ENCODE data around the gene ATAT1.

The ATAT1 gene

DNA sequence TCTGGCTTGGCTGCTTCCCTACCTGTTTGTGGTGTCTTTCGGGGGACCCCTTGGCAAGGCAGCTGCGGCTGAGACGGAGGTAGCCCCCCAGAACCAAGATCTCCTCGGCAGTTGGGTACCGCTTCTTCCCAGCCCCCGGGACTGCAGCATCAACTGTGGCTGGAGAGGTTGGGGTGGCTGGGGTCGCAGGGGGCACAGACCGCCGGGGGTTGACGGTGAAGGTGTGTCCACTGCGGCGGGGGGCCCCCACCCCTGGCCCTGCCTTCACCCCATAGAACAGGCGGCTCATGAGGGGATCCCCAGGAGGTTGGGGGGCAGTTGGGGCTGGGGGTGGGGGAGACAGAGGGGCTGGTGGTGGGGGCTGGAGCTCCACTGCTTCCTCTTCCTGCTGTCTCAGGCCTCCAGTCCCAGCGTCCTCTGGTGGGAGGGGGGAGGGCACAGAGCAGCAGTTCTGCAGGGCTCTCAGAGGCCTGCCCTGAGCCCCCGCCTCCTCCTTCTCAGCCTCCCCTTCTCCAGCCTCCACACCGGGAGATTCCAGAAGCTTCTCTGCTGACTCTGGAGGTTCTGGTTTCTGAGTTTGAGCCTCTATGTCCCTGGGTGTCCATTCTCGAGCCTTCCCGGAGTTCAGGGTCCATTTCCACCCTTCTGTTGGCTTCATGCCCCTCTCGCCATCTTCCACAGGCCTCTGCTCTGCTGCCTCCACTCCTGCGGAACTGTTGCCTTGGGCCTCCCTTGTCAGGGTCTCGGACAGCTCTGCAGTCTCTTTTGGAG is 57.9 kb downstream of the ATAT1 start:
- no peaks in the 10 kb centered on the region for H3K27me3 ChIP-seq (ENCODE audit: insufficient read depth, poor library complexity, severe bottlenecking)
- peak overlapping the region; percentile 60 for H3K4me3 ChIP-seq (replicated peaks; ENCODE audit: insufficient read depth, low read length)
- TF ChIP-seq REST (IDR thresholded peaks at IDR 0.05; ENCODE audit: insufficient replicate concordance, low read depth): no peak
- no peak for TF ChIP-seq SPI1 (IDR thresholded peaks at IDR 0.05; ENCODE audit: borderline replicate concordance, low read depth)
- TF ChIP-seq GABPA (IDR thresholded peaks at IDR 0.05; ENCODE audit: low read depth): no peak
- TF ChIP-seq CTCF (IDR thresholded peaks at IDR 0.05; ENCODE audit: insufficient read depth, low read length): no peak
- TF ChIP-seq POLR2AphosphoS5 (IDR thresholded peaks at IDR 0.05; ENCODE audit: low read depth): no peak
- H3K27ac ChIP-seq (replicated peaks): peak overlapping the region; percentile 94
- DNase-seq (ENCODE audit: low read depth in 1 of 2, low spot score in 1 of 2): peak in 1 of 2 experiments; percentile 90

DNA sequence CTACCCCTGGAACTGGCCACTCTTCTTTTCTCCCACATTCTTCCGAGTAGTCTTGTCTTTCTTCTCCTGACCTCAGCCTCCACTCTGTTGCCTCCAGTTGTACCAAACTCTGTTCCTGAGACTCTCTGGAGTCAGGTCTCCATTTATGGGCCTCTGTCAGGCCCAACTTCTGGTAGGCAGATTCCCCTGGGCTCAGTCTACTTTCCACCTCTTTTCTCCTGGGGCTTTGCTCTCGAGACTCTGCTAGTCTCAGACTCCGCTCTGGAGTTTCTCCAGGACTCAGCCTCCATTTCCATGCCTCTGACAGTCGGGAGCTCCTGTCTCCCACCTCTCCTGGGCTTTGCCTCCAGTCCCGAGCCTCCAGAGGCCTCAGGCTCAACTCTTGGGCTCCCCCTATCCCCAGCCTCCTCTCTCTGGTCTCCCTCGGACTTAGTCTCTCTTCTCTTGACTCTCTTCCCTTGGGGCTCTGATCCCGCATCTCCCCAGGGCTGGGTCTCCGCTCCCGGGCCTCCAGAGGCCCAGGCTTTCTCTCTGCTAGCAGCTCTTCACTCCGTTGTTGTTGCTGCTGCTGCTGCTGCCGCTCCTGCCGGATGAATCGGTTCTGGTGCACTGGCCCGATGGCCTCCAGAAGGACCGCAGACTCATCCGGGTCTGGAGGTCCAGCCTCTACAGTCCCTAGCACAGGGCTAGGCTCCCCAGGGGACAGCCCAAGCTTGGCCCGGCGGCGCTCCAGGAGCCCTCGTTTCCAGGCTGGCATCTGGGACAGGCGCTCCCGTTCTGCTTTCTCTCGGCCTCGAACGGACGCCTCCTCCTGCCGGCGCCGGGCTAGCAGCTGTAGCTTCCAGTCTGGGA is 58.7 kb downstream of the ATAT1 start:
- H3K27ac ChIP-seq (replicated peaks): peak overlapping the region; percentile 94
- TF ChIP-seq REST (IDR thresholded peaks at IDR 0.05; ENCODE audit: insufficient replicate concordance, low read depth) (no peak), CTCF (IDR thresholded peaks at IDR 0.05; ENCODE audit: insufficient read depth, low read length) (peak; percentile 9)
- H3K4me3 ChIP-seq (replicated peaks; ENCODE audit: insufficient read depth, low read length): peak overlapping the region; percentile 60
- peak in 1 of 2 experiments; percentile 55 for DNase-seq (ENCODE audit: low read depth in 1 of 2, low spot score in 1 of 2)
- H3K27me3 ChIP-seq (ENCODE audit: insufficient read depth, poor library complexity, severe bottlenecking): no peaks in the 10 kb centered on the region

DNA sequence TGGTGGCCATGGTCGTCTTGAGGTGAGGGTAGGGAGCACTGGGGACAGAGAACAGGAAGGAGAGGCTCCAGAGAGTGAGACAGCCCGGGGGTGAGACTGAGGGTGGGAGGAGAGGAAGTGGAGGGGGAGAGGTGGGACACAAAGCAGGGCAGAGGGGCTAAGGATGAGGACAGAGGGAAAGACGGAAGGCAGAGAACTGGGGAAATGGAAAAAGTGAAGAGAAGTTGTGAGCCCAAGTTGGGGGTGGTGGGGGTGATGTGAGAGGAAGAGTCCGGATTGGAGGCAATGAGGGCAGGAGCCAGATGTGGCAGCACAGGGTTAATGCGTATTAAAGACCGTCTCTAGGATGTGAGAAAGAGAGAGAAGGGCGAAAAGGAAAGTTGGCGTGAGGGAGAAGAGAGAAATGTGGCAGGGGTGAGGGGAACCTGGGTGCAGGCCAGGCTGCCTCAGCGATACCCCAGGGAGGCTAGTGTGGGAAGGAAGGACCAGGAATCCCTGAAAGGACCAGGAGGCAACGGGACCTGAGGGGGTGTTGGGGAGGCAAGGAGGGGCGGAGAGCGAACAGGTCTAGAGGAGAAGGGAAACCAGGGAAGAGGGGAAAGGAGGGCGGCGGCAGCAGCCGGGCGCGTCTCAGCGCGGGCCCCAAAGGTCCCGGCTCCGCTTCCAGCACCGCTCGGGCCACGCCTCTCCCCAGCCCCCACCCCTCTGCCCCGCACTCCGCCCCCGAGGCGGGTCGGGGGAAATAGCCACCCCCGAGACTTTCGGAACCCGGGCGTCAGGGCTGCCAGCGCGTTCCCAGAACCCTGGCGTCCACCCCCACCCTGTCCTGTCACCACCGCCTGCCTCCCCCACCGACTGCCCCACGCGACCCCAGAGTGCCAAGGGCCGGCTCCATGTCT is 59.6 kb downstream of the ATAT1 start, which contains the start of gene PPP1R18:
TSS of gene PPP1R18 (minus strand) at position 637 of the 899 bp plus-strand sequence. CDS start at position 10, 627 bp downstream.
- peak within 1 kb of the TSS; percentile 60 for H3K4me3 ChIP-seq (replicated peaks; ENCODE audit: insufficient read depth, low read length)
- no peaks in the 10 kb centered on the region for H3K27me3 ChIP-seq (ENCODE audit: insufficient read depth, poor library complexity, severe bottlenecking)
- peak; percentile 53 to 81 for DNase-seq (ENCODE audit: low read depth in 1 of 2, low spot score in 1 of 2)
- peak within 1 kb of the TSS; percentile 94 for H3K27ac ChIP-seq (replicated peaks)
- TF ChIP-seq SPI1 (IDR thresholded peaks at IDR 0.05; ENCODE audit: borderline replicate concordance, low read depth): peak; percentile 61; the same call in 1 of the 2 replicates
- no peak for TF ChIP-seq POLR2AphosphoS5 (IDR thresholded peaks at IDR 0.05; ENCODE audit: low read depth)
- TF ChIP-seq GABPA (IDR thresholded peaks at IDR 0.05; ENCODE audit: low read depth): no peak

Measured in HL-60 (cell line).